DLD1 (cell line): ENCODE measurements around the gene GJE1.
"Not testable (repeated sequence)": the region's sequence is repeated elsewhere in the genome, so short reads cannot be mapped to it uniquely, and the experiment has no call there.

Experiments
- in situ Hi-C: cut with HindIII; loops from 2 replicates; pipeline ENCODE4 v1.10.0; 2017; ENCODE audit warnings: low sequenced_read_pairs

The GJE1 gene, protein sequence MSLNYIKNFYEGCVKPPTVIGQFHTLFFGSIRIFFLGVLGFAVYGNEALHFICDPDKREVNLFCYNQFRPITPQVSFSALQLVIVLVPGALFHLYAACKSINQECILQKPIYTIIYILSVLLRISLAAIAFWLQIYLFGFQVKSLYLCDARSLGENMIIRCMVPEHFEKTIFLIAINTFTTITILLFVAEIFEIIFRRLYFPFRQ

DNA sequence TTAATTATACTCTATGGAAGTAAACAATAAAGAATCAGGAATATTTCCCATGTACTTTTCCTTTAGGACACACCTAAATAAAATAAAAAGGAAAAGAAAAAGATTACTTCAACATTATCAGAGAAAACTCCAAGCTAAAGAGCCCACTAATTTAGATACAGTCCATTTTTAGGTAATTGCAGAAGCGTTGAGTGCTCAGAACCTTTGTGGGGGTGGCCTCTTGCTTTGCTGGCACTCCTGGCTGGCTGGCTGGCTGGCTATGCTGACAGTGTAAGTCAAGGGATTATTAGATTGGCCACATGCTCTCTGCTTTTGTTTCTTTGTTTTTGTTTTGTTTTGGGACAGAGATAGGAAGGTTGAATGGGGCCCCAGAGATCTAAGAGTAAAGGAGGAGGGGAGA is at the start of gene GJE1:
TSS of gene GJE1 (plus strand) at position 301 of the 400 bp plus-strand sequence. CDS start 234 bp downstream, outside the sequence.
- in situ Hi-C loops: no loop called here

DNA sequence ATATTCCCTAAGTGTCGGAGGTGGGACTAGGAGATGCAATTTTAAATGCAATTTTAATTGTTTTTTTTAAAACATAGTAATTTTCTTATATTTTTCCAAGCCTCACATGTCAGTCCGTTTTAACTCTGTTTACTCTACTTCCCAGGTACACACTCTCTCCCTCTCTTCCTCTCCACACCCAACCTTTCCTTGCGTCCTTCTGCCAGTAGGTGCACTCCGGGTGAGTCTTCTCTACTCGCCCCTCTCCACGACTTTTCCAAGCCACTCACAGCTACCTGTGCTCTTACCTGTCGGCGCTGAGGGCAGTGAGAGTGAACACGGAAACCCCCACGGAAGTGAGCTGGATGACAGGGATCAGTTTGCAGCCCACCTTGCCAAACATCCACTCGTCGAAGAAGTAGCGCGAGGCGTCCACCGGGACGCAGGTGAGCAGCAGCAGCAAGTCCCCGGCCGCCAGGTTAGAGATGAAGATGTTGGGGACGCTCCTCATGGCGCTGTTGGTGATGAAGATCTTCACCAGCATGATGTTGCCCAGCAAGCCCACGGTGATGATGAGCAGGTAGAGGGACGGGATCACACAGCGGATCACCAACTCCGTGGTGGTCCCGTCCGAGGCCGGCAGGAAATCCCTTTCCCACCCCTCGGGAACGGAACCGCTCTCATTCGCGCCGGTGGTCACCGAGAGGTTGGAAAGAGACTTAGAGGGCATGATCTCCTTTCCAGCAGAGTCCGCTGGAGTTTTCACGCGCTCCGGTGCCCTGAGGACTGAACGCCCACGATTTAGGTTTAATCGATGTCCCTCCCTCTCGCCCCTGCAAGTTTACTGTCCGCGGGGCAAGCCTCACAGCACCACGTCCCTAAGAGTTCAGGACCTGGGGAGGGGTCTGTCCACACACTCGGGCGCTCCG is 44.5 kb upstream of the GJE1 start:
- in situ Hi-C loops: no loop called here

DNA sequence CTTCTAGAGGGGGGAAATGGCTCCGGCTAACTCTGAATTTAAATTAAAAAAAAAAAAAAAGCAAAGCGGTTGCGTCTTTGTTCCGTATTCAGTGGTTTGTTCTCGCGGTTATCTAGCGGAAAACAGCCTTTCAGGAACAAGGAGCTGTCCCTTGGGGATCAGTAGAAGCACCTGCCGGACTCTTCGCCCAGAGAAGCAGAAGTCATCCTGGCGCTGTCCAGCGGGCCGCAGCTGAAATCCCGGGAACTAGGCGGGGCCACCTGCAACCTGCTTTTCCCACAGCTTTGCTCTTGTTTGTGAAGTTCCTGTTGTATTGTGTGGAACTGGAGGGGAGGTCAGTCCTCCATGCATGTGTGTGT is 43.9 kb upstream of the GJE1 start:
- in situ Hi-C loops: no loop called here

DNA sequence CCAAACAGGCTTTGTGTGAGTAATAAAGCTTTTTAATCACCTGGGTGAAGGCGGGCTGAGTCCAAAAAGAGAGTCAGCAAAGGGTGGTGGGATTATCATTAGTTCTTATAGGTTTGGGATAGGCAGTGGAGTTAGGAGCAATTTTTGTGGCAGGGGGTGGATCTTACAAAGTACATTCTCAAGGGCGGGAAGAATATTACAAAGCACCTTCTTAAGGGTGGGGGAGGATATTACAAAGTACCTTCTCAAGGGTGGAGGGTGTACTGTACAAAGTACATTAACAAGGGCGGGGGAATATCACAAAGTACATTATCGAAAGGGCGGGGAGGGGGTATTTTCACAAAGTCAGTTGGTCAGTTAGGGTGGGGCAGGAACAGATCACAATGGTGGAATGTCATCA is 27.9 kb upstream of the GJE1 start:
- in situ Hi-C loops: not testable (repeated sequence)

DNA sequence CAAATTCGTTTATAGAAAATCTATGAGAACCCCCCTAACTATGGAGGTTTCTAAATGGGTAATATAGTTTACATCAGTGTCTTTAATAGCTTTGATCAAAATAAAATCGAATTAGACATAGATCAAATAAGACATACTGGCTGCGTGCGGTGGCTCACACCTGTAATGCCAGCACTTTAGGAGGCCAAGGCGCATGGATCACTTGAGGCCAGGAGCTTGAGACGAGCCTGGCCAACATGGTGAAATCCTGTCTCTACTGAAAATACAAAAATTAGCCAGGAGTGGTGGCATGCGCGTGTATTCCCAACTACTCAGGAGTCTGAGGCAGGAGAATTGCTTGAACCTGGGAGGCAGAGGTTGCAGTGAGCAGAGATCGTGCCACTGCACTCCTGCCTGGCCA is 21.9 kb upstream of the GJE1 start:
- in situ Hi-C loops: not testable (repeated sequence)

DNA sequence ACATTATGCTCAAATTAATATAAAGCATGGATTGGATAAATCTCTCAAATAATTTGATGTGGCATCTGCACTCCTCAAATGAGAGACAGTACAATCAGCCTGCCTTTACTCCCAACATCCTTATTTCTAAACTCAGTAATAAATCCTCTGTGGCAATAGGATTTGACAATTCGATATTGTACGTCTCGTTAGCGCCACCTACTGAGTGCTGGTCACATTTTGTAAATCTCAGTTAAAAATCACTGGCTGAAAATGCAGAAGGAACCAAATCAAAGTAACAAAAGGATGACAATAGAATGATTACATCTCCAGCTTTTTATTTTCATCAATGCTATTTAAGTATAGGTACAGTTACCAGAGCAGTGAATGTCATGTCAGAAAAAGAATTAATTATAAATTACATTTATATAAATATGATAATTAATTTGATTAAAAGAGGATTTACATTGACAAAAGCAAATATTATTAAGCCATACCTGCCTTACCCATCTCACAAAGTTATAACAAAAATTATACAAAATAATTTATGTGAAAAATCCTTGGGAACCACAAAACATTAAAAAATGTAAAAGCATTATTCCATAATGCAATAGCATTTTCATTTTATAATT is 20.2 kb upstream of the GJE1 start:
- in situ Hi-C loops: no loop called here

DNA sequence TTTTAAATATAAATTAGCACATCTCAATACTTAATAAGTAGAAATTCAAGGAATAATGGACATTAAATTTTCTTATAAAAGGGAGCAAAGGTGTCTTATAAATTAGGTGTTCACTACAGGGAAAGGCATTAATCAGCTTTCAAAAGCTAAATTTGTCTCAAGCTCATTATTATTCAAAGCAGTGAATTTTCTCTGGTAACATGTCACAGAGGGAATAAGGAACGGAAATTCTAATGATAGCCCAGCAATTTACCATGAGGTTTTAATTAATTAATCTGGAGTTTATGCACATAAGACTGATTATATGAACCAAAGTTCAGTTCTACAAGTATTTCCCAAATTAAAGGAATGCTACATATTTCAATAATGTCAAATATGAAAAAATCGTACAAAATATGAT is 15.4 kb upstream of the GJE1 start:
- in situ Hi-C loops: no loop called here

DNA sequence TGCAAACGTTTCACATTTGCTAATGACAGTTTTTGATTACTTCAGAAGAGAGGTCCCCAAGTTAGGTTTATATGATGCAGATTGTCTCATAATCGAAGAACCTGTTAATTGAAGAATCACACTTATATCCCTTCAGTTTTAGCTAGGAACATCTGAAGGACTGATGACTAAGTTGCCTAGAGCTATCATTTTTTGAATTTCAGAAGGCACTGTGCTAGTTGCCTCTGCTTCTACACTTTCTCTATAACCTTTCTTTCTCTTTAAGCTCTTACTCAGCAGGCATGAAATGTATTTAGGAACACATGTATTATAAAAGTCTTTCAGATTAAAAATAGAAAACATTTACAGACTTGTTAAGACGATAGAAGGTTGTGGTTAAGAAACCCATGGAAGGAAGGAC is 14.4 kb upstream of the GJE1 start:
- in situ Hi-C loops: no loop called here

DNA sequence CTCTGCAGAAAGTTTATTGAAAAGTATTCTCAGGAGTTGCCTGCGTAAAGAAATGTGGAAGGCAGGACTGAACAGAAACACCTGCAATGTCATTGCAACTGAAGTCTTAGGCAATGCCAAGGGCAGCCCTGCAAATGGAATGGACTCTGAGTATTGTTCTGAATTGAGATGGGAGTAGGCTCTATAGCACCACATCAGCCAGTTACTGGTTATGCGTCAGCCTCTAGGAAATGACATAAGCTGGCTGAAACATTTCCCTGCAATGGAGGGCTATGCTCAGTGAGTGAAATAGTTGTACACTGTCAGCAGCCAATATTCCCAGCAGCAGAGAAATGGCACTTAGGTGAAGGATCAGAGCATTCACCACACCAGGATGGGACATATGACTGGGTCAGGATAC is 13.8 kb upstream of the GJE1 start:
- in situ Hi-C loops: no loop called here

DNA sequence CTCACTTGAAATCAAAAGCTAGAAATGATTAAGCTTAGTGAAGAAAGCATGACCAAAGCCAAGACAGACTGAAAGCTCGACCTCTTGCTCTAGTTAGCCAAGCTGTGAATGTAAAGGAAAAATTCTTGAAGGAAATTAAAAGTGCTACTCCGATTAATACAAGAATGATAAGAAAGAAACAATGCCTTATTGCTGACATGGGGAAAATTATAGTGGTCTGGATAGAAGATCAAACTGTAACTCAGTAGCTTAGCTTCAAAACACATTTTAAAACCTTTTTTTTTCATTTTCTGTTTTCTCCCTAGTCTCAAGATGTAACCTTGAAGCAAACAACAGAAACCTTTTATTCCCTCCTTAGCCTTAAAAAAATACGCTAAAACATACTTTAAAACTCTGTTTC is 11.4 kb upstream of the GJE1 start:
- in situ Hi-C loops: no loop called here

DNA sequence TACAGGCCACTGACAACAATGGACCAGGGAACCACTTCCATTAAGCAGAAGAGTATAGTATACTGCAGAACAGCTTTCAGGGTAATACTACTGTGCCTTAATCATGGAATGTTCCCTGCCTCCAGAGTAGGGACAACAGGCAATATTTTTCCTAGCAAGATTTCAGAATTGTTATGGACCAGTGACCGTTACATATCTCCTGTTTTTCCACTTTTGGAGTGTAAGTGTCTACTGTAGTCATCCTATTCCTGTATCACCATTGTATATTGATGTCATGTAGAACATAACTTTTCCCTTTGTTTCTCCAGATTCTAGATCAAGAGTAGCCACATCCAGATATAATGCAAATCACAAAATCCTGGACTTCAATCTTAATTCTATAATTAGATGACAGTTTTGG is 1.9 kb upstream of the GJE1 start:
- in situ Hi-C loops: no loop called here

DNA sequence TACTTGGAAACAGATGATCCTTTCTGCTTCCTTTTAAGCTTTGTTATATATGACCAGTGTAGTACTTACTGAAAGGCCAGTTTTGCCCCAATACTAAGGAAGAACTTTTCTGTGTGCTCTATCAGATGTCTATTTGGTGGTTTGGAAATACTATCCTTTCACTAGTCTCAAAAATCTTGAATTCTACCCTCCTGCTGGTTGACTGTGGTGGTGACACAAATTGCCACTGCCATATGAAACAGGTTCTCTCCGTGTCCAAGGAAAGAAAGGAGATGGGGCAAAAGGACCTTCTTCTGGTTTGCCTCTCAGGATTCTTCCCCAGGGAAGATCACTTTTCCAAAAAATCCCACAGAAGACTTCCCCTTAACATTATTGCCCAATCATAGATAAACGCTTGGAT is 6.2 kb downstream of the GJE1 start:
- in situ Hi-C loops: no loop called here

DNA sequence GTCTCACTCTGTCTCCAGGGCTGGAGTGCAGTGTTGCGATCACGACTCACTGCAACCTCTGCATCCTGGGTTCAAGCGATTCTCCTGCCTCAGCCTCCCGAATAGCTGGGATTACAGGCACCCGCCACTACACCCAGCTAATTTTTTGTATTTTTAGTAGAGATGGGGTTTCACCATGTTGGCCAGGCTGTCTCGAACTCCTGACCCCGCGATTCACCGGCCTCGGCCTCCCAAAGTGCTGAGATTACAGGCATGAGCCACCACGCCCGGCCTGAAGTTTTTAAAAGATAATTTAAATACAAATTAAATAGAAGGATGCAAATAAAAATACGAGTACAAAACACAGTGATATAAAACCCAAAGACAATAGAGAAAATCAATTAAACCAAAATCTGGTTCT is 8.8 kb downstream of the GJE1 start:
- in situ Hi-C loops: not testable (repeated sequence)

DNA sequence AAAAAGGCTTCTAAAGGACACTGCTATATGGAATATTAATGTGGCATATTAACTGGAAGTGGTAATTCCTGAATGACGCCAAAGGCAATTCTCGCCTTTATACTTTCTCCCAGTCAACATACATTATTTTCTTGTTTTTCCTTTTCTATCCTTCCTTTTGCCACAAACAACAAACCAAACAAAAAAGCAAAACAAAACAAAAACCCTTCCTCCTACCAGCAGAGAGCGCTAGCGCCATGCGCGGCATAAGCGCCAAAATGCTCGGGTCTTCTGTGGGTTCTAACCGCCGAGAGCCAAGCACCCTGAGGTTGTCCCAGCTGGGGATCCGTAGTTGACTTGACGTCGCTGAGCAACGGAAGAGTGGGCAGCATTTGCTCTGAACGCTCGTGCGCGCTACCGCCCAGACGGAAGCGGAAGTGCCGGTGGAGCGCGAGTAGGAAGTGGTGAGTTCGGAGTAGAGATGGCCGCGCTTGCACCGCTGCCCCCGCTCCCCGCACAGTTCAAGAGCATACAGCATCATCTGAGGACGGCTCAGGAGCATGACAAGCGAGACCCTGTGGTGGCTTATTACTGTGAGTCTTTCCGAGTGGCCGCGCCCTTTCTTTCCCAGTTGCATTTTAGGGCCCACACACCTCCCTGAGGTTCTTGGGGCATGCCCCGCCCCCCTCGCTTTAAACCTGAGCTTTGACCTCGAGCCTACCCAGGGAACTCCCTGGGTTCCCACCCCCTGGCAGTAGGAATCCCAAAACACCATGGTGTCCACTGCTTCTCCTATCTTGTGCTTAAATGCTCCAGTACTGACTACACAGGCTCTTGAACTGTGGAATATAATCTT is 14.3 kb downstream of the GJE1 start, which contains the start of the genes NMBR and VTA1:
TSS of gene NMBR (minus strand) at position 295 of the 835 bp plus-strand sequence. CDS start 58,464 bp downstream, outside the sequence.
TSS of gene VTA1 (plus strand) at position 436 of the 835 bp plus-strand sequence. CDS start at position 461, 25 bp downstream.
- in situ Hi-C loops: no loop called here

DNA sequence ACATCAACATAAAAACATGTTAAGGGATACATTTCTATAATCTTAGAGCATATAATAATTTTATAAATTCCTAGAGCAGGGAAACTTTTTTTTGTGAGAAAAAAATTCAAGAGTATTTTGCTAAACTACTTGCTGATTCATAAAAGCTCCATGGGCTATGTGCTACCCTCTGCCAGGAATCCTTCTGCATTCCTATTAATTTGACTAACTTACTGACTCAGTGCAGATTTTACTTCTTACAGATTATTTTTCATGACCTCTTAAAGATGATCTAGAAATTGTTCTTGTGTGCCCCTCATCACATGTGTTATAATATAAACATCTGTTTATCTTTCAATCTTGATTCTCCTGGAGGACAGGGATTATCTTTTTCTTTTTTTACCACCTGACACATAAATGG is 20.0 kb downstream of the GJE1 start:
- in situ Hi-C loops: loop anchor here (25.0 kb wide), 1 partner anchor 235 kb away; no protein-coding TSS in a partner anchor

DNA sequence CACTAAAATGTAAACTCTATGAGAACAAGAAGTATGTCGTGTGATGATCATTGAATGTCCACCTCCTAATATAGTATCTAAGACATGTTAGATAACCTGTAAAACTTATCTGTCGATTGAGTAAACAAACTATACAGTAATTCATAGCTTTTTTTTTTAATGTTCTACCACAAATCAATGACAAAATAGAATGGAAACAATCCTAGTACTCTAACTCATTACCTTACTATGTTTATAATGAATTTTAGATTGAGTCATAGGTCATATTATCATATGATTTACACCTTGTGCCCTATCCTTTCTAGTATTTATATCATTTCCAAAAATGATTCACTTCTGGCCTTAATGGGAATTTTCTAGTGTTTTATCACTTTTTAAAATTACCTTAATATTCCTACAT is 20.5 kb downstream of the GJE1 start:
- in situ Hi-C loops: loop anchor here (25.0 kb wide), 1 partner anchor 234 kb away; no protein-coding TSS in a partner anchor

DNA sequence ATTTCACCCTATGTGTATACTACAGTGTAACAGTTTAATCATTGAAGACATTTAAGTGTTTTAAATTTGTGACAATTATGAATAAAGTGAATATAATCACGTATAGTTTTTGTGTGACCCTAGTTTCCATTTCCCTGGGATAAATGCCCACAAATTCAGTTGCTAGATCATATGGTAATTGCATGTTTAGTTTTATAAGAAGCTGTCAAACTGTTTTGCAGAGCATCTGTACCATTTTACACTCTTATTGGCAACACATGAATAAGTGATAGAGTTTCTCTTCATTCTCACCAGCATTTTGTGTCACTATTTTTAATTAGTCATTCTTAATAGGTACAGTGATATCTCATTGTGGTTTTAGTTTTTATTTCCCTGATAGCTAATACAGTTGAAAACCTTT is 21.6 kb downstream of the GJE1 start:
- in situ Hi-C loops: loop anchor here (25.0 kb wide), 1 partner anchor 233 kb away; no protein-coding TSS in a partner anchor

DNA sequence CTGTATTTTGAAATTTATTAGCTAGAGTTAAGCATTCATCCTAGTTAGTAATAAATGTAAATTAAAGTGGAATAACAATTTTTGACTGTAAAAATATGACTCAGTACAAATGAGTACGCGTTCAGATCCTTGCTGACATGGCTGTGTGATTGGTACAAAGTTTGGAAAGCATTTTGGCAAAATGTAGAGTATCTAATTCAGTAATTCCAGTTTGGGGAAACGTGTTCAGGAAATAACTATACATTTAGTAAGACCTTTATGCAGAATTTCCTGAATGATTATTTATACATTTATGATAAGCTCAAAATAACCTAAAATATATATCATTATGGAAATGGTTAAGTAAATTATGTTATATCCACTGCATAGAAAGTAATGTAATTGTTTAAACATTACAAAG is 22.4 kb downstream of the GJE1 start:
- in situ Hi-C loops: loop anchor here (25.0 kb wide), 1 partner anchor 232 kb away; no protein-coding TSS in a partner anchor

DNA sequence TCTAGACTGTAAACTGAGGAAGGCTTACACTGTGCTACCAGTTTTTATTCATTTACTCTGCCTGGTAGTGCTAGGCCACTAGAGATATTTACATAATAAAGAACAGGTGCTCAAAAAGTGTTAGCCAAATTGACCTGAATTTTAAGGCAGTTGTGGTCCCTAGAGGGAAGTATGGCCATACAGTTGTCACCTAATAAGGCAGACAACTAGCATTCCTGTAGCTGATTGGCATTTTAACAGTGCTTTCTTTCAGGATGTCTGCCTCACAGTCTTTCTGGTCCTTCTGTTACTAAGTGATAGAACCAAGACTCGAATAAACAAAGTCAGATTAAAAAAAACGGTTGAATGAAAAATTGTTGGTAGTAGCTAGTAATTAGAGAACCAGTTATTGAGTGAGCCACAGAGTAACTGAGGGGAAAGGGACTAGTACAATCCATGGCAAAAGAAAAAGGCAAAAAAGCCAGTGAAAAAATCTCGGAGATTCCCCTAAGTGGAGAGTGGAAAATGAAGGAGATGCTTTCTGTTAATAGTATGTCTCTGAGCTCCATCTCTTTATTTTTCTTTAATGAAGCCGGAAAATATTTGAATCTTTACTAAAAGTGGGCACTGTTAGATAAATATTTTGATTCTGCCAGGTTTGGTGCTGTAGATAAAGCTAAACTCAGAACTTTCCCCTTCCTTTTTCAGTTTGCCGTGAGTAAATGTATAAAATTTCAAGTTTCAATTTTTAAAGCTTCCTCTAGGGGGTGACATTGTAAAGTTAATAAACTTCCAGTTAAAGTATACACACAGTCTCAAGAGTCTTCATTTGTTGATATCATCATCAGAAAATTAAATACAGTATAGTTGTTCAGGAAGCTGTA is 23.4 kb downstream of the GJE1 start:
- in situ Hi-C loops: loop anchor here (25.0 kb wide), 1 partner anchor 231 kb away; no protein-coding TSS in a partner anchor

DNA sequence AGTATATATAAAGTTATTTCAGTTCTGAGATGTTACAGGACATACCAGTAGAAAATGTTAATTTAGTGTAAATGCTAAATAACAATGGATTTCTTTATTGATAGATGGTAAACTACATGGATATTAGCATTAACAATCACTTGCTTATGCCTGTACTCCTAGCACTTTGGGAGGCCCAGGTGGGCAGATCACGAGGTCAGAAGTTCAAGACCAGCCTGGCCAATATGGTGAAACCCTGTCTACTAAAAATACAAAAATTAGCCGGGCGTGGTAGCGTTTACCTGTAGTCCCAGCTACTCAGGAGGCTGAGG is 24.0 kb downstream of the GJE1 start:
- in situ Hi-C loops: loop anchor here (25.0 kb wide), 1 partner anchor 231 kb away; no protein-coding TSS in a partner anchor
